DMS114 treated with DMSO at 0.1 percent for 48 hours (cell line): ENCODE measurements around the gene UPP1.

Experiments
- DNase-seq: peaks from one replicate; lab custom pipeline; 2025; ENCODE audit not compliant: unreplicated experiment; lab: John Stamatoyannopoulos, UW

UPP1 gene

DNA sequence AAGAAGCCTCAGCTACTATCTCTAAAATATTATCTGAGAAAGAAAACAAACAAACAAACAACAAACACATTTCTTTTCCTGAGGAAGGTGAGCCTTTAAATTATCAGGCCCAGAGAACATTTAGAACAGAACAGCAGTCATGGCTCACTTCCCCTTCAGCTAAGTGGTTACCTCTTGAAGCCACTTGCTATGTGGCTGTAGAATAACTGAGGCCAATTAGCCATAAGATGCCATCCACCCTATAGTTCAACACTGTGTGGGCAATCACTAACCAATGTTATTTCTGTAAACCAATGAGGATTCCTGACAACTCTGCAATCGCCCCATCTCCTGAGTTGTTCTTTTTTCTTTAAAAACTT is 3.7 kb upstream of the UPP1 start:
- no peak for DNase-seq

DNA sequence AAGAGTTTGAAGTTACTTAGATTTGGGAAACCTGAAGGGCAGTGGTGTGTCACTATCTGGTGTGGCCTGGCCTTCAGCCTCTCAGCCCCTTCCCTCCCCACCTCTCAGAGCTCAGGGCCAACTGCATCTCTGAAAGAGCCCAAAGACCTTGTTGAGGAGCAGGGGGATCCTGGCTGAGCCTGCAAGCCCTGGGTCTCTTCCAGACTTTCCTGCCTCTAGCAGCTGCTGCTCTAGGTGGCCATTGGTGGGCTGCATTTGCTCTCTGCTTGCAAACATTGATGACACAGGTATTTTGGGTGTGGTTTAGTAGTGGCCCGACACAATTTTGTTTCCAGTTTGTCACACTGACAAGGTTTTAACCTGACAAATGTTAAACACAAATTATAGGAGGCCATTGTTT is 3.1 kb upstream of the UPP1 start:
- DNase-seq = no peak

DNA sequence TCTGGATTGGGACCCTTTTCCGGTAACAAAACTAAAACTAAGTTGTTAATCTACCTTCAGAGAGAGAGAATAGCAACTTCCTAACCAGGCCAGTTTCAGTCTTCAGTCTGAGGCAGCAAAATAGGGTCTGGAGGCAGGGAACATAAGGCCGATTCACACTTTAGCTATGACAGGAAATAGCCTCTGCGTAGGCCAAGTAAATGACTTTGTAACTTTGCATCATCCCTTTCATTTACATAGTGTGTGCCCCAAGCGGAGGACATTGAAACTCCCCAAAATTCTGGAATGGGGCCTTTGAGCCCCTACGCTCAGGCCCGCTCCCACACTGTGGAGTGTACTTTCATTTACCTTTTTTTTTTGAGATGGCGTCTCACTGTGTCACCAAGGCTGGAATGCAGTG is 1.7 kb upstream of the UPP1 start:
- no peak for DNase-seq

DNA sequence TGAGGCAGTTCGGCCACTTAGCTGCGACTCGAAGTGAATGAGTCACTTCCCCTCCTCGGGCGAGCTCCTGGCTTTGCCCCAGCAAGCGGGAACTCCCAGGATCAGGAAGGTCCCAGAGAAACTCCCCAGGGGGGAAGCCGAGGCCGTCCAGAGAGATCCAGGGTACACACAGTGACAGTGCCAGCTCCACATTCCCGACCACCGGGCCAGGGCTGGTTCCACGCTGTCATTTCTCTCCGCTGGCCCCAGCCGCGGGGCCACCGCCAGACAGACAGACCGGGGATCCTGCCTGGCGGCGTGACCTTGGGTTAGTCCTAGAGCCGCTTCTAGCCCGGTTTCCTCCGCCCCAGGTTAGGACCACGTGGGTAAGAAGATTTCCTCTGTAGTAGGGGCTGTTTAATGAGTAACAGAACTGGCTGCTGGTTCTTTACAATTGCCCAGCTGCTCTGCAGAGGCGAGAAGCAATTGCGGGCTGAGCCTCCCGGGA is 463 bp upstream of the UPP1 start:
- DNase-seq = no peak

DNA sequence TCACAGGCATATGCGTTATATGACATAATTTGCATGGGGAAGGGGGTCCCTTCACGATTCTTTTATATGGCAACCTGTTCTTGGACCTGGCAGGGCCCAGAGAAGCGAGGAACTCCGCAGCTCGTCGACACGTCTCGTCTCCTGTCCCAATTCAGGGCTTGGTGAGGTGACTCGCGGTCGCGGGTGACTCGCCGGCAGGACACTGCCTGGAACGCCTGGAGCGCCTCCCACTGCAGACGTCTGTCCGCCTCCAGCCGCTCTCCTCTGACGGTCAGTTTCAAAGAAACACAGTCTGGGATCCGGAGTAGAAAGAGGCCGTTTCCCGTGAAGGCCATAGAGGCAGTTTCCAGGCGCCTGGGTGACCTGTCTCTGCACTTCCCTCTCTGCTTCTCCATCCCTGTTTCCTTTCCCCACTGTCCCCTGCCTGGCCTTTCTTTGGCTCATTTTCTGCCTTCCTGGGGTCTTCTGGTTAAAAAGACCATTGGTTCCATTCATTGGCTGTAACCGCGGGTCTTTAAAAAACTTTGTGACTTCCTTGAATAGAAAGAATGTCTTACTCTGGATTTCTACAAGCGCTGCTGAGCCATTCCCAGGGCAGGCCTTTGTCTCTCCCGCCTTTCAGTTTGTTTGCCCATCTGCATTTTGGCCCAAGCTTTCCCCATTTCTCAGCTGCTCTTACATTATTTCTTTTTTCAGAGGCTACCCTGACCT is 1.2 kb downstream of the UPP1 start:
- DNase-seq = no peak

DNA sequence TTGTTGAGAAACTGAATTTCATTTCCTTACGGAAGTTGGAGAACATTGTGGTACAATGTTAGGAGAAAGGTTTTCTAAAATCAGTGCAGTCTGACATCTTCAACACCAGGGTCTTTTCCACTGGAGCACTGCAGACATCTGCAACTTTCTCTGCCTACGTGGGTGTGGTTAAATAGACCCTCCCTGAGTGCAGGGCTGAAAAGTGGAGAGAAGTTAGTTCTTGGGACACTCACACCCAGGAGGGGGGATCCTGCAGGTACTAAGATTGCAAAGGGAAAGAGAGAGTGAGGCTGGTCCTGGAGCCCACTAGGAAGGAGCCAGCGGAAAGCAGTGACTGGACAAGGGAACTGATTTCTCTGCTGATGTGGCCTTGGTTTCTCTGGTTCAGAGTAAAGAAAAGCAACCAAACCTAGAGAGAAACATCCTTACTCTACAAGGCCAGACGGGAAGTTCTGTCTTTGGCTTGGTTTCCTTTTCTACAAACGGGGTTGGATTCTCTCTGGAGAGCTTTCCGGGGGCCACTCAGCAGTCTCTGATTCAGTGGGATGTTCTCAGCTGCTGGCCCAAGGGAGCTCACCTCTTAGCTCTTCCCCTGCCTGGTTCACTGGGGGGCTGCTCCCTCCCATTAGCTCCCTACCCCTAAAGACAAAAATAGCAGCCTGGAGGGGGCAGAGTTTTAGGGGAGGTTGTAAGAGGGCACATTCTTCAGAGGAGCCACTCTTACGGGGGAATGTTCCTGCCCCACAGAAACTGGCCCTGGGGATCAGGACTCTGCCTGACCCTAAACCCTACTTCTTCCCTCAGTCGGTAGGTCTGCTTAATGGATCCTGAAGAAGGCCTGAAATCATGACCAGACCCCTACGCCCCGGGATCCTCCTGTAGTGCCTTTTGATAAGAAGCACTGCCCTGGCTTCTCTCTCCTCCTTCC is 2.7 kb downstream of the UPP1 start:
- no peak for DNase-seq

DNA sequence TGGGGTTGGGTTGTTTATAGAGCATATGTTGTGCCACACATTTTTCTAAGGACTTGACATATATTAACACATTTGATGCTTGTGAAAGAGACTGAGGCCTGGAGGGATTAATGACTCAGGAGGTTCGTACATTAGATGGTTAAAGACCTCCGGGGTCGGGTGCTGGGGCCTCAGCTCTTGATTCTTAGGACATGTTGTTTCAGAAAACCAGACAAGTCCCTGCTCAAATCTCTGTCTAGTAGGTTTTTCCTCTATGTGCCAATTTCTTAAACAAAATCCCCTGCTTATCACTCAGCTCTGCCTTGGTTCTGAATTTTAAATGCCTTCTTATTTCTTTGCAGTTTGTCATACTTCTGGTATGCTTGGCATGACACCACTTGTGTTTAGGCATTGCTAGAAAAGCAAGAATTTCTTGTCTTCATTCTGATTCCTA is 5.8 kb downstream of the UPP1 start:
- no peak for DNase-seq

DNA sequence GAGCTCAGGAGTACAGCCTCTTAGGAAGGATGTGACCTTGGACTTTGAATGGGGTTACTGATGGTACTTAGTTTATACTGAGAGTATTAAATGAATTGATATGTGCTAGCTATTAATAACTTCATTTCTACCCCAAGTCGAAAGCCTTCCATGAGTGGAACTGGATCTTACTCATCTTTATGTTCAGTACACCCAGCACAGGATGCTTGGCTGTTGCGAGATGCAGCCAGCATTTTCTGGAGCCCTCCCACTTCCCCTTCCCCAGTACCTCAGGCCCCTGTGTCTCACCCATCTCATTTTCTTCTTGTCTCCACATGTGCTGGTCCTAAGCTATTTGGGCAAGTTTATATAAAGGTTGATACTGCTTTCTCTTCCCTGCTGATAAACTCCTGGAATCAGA is 7.2 kb downstream of the UPP1 start:
- no peak for DNase-seq

DNA sequence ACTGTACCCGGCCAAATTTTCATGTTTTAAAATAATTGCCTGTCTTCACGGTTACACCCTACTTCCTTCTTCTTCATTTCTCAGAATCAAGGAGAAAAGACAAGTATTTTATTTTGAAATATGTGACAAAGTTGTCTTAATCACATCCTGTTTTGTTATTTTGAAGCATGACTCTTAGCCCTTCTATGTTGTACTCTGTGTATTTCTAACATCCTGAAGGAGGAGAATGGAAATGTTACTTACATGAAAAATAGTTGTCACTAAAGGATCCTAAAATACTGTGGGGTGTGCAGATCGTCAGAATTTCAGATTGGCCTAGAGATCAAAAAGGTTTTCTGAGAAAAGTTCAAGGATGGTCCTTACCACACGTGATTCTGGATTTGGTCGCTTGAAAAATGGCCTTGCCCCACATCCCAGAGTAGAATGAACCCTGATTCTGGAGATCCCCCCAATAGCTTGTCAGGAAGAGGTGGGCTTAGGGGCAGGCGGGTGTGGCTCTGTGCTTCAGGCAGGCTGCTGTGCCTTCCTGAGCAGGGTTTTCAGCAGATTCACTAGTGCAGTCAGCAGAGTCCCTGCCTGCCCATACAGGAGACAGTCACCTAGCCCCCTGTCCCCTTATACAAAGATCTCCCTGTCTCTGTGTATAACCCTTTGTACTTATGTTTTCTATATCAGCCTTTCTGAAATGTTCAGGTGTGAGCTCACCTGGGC is 8.6 kb downstream of the UPP1 start:
- DNase-seq = no peak

DNA sequence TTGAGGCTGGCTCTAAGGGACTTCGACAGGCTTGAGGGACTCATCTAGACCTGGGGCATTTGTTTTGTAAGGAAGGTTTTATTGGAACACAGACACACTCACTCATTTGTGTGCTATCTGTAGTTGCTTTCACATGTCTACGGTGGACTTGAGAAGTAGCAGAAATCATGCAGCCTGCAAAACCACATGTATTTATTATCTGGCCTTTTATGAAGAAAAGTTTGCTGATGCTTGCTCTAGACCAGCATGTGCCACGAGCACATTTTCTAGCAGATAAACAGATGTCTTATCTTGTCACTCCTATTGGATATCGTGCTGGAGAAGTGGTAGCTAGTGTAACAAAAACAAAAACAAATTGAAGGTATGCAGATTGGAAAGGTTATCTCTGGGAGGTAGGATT is 9.8 kb downstream of the UPP1 start:
- DNase-seq = no peak

DNA sequence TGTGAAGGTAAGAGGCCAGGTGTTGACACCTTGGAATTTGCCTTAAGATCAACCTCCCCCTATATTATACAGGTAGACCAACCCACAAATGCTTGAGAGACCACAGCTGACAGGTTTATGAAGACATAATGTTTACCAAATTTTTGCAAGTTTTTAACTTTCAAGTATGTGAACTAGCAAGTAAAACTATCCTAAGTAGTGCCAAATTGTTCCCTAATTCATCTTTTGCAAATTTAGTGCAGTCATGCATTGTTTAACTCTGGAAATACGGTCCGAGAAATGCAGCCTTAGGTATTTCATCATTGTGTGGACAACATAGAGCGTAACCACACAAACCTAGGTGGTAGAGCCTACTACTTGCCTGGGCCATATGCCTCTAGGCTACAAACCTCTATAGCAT is 10.7 kb downstream of the UPP1 start:
- no peak for DNase-seq

DNA sequence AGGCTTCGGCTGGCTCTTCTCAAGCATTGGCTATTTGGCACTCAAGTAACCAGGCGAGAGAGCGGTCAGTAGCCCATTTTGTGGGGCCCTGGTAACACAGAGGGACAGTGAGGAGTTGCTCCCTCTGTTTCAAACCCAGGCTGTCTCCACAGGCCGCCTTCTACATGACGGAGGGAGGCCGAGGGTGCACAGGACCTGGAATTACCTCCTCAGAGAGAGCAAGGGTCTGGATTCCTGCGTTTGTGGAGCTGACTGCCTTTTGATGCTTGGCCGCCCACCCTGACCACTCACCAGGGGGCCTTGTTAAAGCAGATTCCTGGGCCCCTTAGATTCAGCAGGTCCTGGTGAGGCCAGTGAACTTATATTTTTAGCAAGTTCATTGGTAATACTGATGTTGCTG is 12.3 kb downstream of the UPP1 start:
- no peak for DNase-seq

DNA sequence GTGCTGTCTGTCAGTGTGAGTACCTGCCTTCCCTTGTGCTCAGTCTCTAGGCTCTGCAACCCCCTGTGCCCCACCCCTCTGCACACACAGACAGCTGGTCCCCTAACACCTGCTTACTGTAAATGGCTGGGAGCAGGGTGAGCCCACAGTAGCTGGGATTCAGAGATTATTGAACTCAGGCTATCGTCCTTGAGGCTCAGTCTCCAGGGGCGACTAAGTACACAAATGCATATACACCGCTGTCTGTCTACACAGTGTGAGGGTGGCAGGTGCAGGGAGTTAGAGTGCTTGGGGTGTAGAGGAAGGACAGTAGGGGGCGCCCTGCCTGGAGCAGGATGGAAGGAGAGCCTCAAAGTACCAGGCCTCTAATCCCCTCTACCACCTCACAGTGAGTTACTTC is 12.9 kb downstream of the UPP1 start:
- no peak for DNase-seq

DNA sequence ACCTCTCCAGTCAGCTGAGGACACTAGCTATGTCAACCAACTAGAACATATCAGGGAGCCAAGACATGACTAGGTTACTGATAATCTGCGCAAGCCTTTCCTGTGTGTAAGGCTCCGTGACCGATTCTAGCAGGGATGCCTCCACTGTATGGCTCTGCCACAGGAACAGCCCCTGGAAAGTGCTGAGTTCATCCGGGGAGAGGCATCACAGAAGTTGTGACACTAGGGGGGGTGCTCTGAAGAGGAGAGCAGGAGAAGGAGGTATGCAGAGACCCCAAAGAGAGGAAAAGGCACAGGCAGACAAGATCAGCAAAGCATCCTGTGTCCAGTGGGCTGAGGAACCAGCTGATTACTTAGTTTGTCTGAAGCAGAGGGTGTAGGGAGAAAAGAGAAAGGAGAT is 13.5 kb downstream of the UPP1 start:
- DNase-seq = no peak

DNA sequence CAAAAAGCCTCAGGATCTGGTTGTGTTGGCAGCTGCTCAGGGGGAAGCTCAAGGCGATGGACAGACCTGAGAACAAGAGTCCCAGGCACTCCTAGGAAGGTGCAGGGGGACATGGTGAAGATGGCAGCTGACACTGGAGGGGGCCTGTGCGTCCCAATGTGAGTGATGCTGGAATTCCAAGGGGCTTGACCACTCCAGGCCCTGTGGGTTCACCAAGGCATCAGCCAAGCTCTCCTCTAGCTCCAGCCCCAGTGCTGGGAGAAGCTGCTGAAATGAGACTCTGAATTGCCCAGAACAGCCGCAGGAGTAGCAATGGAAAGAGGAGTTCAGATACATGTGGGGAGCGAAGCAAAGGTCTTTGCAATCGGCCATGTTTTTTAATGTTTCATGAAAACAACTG is 16.0 kb downstream of the UPP1 start:
- no peak for DNase-seq

DNA sequence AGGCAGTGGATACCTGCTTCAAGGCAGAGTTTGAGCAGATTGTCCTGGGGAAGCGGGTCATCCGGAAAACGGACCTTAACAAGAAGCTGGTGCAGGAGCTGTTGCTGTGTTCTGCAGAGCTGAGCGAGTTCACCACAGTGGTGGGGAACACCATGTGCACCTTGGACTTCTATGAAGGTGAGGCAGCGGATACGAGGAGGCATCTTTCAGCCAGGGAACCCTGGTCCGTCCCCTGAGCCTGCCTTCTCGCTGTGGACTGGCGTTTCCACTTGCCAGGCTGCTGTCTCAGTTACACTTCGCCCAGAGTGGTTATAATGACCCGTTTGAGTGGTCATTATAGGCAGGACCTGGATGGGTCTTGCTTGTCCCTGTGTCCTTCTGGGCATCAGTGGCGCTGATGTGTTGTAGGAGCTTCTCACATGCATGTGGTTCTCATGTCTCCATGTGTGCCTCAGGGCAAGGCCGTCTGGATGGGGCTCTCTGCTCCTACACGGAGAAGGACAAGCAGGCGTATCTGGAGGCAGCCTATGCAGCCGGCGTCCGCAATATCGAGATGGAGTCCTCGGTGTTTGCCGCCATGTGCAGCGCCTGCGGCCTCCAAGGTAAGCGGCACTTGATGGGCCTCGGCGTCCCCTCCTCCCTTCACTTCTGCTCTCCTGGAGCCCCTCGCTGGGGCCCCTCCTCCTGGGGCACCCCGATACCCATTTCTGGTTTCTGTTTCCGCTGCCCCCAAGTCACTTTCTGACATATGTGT is 18.0 kb downstream of the UPP1 start:
- DNase-seq = no peak

DNA sequence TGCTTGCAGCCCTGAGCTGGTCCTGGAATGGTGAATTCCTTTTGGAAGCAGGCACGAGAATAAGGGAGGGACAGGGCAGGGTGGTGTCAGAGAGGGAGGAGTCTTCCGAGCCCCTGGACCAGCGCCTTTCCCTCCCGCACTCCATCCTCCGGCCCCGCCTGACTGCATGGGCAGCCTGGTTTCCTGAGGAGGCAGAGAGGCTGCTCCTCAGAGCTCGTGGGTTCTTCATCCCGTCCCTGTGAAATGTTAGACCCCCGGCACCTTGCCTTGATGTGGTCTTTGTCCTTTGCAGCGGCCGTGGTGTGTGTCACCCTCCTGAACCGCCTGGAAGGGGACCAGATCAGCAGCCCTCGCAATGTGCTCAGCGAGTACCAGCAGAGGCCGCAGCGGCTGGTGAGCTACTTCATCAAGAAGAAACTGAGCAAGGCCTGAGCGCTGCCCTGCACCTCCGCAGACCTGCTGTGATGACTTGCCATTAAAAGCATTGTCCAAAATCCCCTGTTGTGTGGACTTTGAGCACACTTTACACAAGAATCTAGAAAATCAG is 18.9 kb downstream of the UPP1 start:
- no peak for DNase-seq

DNA sequence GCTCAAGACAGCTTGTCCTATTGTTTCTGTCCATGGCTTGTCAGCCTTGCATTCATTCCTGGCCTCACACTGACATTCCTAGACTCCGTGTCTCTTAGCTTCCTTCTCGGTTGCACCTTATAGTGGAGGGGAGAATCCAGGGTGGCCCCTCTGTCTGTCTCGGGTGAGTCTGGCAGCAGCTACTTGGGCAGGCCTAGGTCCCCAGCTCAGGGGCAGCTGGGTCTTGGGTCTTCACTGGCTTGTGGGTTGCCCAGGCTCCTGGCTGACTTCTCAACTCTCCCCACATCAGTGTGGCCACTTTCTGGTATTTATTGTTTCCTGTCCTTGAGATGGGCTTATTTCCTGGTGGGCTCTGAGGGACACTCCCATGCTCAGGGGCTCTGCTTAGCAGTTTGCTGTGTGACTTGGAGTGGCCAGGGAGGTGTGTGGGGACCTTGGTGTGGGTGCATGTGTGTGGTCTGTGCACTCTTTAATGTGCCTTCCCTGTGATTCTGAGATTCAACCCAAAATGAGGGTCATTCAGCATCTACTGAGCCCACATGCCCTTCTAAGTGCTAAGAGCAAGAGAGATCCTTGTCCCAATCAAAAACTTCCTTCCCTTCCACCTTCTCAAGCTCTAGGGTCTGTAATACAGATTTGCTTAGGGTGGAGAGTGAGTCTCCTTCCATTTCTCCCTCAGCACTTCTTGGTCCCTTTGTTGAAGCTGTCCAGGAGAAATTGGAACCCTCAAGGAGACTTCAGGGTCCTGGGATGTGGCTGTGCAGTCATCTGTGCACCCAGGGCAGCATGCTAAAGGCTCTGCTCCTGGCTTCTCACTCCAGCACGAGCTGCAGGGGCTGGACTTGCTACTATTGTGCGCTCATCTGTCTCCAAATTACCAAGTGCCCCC is 20.1 kb downstream of the UPP1 start:
- DNase-seq = no peak

DNA sequence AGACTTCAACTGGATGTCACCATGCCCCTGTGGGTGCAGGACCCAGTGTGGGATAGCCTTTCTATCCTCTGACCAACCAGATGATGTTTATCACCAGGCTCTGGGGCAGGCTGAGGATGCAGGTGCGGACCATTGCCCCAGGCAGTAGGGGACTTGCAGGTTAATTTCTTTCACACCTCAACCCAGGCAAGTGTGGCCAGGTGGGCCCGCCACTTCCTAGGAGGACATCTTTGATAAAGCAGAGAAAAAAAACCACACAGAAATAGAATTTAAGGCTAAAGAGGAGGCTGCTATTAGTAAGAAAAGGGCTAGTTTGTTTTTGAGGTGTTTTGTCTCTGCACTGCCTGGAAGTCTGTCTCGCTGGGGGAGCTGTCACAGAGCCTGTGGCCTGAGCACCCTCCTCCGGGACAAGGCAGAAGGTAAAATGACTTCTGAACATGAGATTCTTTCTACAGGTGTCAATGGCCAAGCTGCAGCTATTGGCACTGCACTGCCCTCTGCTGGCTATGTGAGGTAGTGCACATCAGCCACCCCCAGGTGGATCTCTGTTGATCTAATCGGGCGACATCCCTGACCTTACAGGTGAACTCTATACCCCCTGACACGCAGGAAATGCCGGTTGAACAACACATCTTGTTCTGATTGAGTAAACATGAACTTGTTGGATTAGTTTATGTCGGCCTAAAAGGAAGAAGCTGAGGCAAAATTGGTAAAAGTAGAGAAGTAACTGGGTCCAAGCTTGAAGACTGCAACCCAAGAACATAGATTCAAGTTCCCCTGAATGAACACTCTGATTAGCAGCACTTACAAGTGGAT is 21.0 kb downstream of the UPP1 start:
- no peak for DNase-seq
